Gastrocnemius medialis (tissue), 4 donors: ENCODE data around the gene MT4. TPM values are rescaled to one million over a fixed set of nuclear protein-coding genes. Genes with fewer than 3 reads are reported as not detected.

Source experiments
- ATAC-seq, 2 donors: fragments of 150-250 bp; one replicate each; pipeline ENCODE4 v1.9.1; 2016
- DNase-seq, 2 donors: peaks; one replicate each; pipeline ENCODE4 v3.0.0-alpha.2; 2019
- H3K27ac ChIP-seq, 4 donors: fragments of 200-600 bp; sonication (generic); 1 replicate in 1 of 4; 2 replicates in 3 of 4; pipeline ENCODE4 v1.5.1; 2016 to 2018; ENCODE audit warnings: mild to moderate bottlenecking in 2 of 4, moderate library complexity in 1 of 4
- H3K27me3 ChIP-seq, 3 donors: fragments of 200-600 bp; sonication (generic) in 2 of 3; 1 replicate in 1 of 3; 2 replicates in 2 of 3; pipeline versions ENCODE4 v1.5.1 to v1.6.0; 2016 to 2019; ENCODE audit warnings: mild to moderate bottlenecking in 1 of 3, moderate library complexity in 1 of 3
- H3K36me3 ChIP-seq, 2 donors: fragments of 200-600 bp; sonication (generic) in 1 of 2; one replicate each; pipeline ENCODE4 v1.5.1; 2017 to 2018
- H3K4me1 ChIP-seq, 2 donors: fragments of 200-600 bp; sonication (generic) in 1 of 2; one replicate each; pipeline ENCODE4 v1.5.1; 2016 to 2017; ENCODE audit warnings: mild to moderate bottlenecking in 2 of 2
- H3K4me3 ChIP-seq, 4 donors: fragments of 200-600 bp; sonication (generic) in 3 of 4; 1 replicate in 1 of 4; 2 replicates in 3 of 4; pipeline ENCODE4 v1.5.1; 2016 to 2019; ENCODE audit warnings: mild to moderate bottlenecking in 2 of 4
- H3K9me3 ChIP-seq, 3 donors: fragments of 200-600 bp; sonication (generic) in 2 of 3; 1 replicate in 1 of 3; 2 replicates in 2 of 3; pipeline ENCODE4 v1.5.1; 2016 to 2019
- CTCF ChIP-seq, 5 experiments: fragments of 450-650 bp in 3 of 5; fragments of 200-600 bp in 2 of 5; sonication (generic) in 2 of 5; IDR thresholded peaks in 4 of 5; conservative IDR thresholded peaks in 1 of 5; 1 replicate in 4 of 5; 2 replicates in 1 of 5; pipeline ENCODE4 v1.5.1; 2016 to 2019; ENCODE audit warnings: antibody characterized with exemption in 5 of 5, mild to moderate bottlenecking in 3 of 5, moderate library complexity in 3 of 5
- POLR2A ChIP-seq, 2 donors: fragments of 450-650 bp; IDR thresholded peaks; one replicate each; pipeline ENCODE4 v1.6.1; 2017; ENCODE audit warnings: antibody characterized with exemption in 2 of 2, mild to moderate bottlenecking in 2 of 2, moderate library complexity in 2 of 2
- in situ Hi-C, 4 donors: fragments of 200-750 bp; cut with MboI; loops; one replicate each; pipeline versions ENCODE4 v1.15.0 to v1.8.0; 2017; ENCODE audit warnings: low sequenced_read_pairs in 4 of 4
- intact Hi-C: fragments of 100-400 bp; cut with DNase I; formaldehyde crosslinking; loops from one replicate; pipeline ENCODE4 v1.15.1; 2023; ENCODE audit warnings: low total_unique reads
- total RNA-seq, 4 donors: library from RNA; depleted of rRNA; stranded (reverse); fragments of >200 nt; gene quantifications; one replicate each; pipeline versions ENCODE4 v1.1.0 to v1.2.3, GENCODE V29; 2016

The MT4 gene
- total RNA-seq, 4 donors from 2014 or later = not detected

DNA sequence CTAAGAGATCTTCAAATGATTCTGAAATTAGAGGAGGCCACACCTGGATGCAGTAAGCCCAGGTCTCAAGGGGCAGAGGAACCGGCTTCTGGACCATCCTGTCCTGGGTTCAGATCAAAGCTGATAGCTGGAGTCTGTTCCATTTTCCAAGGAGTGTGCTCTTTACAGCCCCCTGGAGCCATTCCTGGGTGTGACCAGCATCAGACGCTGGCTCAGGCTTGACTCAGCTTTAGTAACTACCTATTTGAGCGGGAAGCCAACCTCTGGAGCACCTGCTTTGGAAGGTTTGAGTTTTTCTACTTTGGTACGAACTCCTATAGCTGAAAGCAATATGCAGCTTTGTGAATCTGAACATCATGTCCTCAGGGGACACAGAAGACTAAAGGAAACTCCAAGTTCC lies 32.2 kb upstream of the MT4 start:
- Histone ChIP-seq H3K27me3 (no peaks in the 10 kb centered on the region), H3K9me3 (no peaks in the 10 kb centered on the region), H3K36me3 (no peaks in the 10 kb centered on the region), H3K4me1 (no peaks in the 10 kb centered on the region), H3K4me3 (no peak overlapping the region), H3K27ac (no peak overlapping the region)
- no peak for DNase-seq
- in situ Hi-C loops (no loop called here), intact Hi-C loops (no loop called here)
- TF ChIP-seq CTCF (IDR thresholded peaks at IDR 0.05 in 4 of 5, conservative IDR thresholded peaks at IDR 0.05 in 1 of 5) = no peak
- TF ChIP-seq POLR2A (IDR thresholded peaks at IDR 0.05) = no peak
- no peak for ATAC-seq

- DNase-seq (no peak), ATAC-seq (no peak)
- H3K4me3 ChIP-seq = no peak overlapping the region
- no peaks in the 10 kb centered on the region for H3K9me3 ChIP-seq
- no peaks in the 10 kb centered on the region for H3K36me3 ChIP-seq
- no peak for TF ChIP-seq POLR2A (IDR thresholded peaks at IDR 0.05)
- no peak for TF ChIP-seq CTCF (IDR thresholded peaks at IDR 0.05 in 4 of 5, conservative IDR thresholded peaks at IDR 0.05 in 1 of 5)
- intact Hi-C loops (loop anchor here (5.0 kb wide), 1 partner anchor 603 kb away; no protein-coding TSS in a partner anchor), in situ Hi-C loops (no loop called here)
- H3K27me3 ChIP-seq = no peaks in the 10 kb centered on the region
- no peaks in the 10 kb centered on the region for H3K4me1 ChIP-seq
- no peak overlapping the region for H3K27ac ChIP-seq
These were observed 30.0 kb upstream of the MT4 start for GRCh38 chr16:56534847-56535383.

- DNase-seq = no peak
- Histone ChIP-seq H3K4me1 (no peaks in the 10 kb centered on the region), H3K27ac (no peak overlapping the region), H3K9me3 (no peaks in the 10 kb centered on the region), H3K36me3 (no peaks in the 10 kb centered on the region), H3K4me3 (no peak overlapping the region), H3K27me3 (no peaks in the 10 kb centered on the region)
- no peak for ATAC-seq
- no peak for TF ChIP-seq POLR2A (IDR thresholded peaks at IDR 0.05)
- TF ChIP-seq CTCF (IDR thresholded peaks at IDR 0.05 in 4 of 5, conservative IDR thresholded peaks at IDR 0.05 in 1 of 5) = no peak
- in situ Hi-C loops = no loop called here
- intact Hi-C loops = loop anchor here (5.0 kb wide), 1 partner anchor 606 kb away; no protein-coding TSS in a partner anchor
These were observed 26.5 kb upstream of the MT4 start for GRCh38 chr16:56538331-56538730.

GRCh38 chr16:56539656-56540055 lies 25.2 kb upstream of the MT4 start:
- no peak overlapping the region for H3K27ac ChIP-seq
- no peaks in the 10 kb centered on the region for H3K27me3 ChIP-seq
- intact Hi-C loops (loop anchor here (5.0 kb wide), 1 partner anchor 607 kb away; no protein-coding TSS in a partner anchor), in situ Hi-C loops (no loop called here)
- ATAC-seq (no peak), DNase-seq (no peak)
- no peak overlapping the region for H3K4me3 ChIP-seq
- no peak for TF ChIP-seq POLR2A (IDR thresholded peaks at IDR 0.05)
- no peak for TF ChIP-seq CTCF (IDR thresholded peaks at IDR 0.05 in 4 of 5, conservative IDR thresholded peaks at IDR 0.05 in 1 of 5)
- no peaks in the 10 kb centered on the region for H3K9me3 ChIP-seq
- no peaks in the 10 kb centered on the region for H3K36me3 ChIP-seq
- H3K4me1 ChIP-seq = no peaks in the 10 kb centered on the region

DNA sequence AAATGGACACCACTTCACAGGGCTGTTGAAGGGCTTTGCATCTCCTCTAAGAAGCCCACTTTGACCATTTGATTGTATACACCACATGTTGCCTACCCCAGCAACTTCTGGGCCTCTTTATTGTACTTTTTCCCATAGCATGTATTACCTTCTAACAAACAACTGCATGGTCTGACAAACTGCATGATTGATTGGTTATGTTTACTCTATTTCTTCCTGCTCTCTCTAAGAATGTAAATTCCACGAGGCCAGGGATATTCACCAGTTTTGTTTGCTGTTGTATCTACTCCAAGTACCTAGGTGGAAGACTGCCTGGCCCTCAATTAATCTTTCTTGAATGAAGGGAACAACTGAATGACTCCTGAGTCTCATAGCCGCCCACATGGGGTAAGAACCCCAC lies 22.8 kb upstream of the MT4 start:
- H3K4me3 ChIP-seq = no peak overlapping the region
- H3K36me3 ChIP-seq = no peaks in the 10 kb centered on the region
- H3K9me3 ChIP-seq = no peaks in the 10 kb centered on the region
- ATAC-seq (no peak), DNase-seq (no peak)
- no peak overlapping the region for H3K27ac ChIP-seq
- TF ChIP-seq CTCF (IDR thresholded peaks at IDR 0.05 in 4 of 5, conservative IDR thresholded peaks at IDR 0.05 in 1 of 5) (no peak), POLR2A (IDR thresholded peaks at IDR 0.05) (no peak)
- intact Hi-C loops = no loop called here
- H3K4me1 ChIP-seq = no peaks in the 10 kb centered on the region
- H3K27me3 ChIP-seq = no peaks in the 10 kb centered on the region
- in situ Hi-C loops = no loop called here
